T47D (cell line): ENCODE data around the gene FCRL3.

Experiments
- DNase-seq, 2 experiments: peaks; one replicate each; pipeline versions ENCODE4 v3.0.0 to v3.0.0-alpha.2; 2011 to 2012; ENCODE audit warnings: low read depth in 1 of 2, low spot score in 1 of 2
- JUND ChIP-seq: IDR thresholded peaks from 2 replicates; pipeline ENCODE4 v1.6.1; 2012; ENCODE audit warnings: low read depth
- in situ Hi-C: cut with HindIII; loops from 2 replicates; pipeline ENCODE4 v1.10.0; 2016; ENCODE audit warnings: low sequenced_read_pairs, low pct_unique_long_range_greater_than_20kb

FCRL3 gene

DNA sequence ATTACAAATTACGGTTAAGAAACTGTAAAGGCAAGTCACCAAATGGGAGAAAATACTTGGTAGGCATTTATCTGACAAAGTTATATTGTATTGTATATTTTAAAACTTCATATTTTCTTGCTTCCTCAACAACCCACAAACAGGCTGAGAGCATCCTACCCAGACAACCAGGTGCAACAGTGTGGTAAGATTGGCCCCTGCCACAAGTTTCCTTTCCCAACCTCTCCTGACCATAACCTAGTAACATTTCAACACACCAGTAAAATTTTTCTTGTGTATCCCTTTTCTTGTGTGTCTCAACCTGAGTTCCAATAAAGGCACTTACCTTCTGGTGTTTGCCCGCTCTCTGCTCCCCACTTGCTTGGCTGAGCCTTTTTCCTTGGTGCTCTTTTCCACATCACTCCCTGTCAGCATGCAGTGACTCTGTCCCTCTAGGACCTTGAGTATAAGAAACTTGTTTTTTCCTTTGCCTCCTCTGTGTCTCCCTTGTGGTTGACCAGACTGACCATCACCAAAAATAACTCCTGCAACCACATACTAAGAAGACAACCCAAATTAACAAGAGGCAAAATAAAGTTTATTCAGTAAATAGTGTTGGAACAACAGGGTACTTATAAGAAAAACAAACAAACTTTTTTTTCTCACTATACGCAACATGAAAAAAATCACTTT, 40.9 kb downstream of the FCRL3 start:
- DNase-seq, result no peak
- TF ChIP-seq JUND, result no peak
- in situ Hi-C loops, result no loop called here

DNA sequence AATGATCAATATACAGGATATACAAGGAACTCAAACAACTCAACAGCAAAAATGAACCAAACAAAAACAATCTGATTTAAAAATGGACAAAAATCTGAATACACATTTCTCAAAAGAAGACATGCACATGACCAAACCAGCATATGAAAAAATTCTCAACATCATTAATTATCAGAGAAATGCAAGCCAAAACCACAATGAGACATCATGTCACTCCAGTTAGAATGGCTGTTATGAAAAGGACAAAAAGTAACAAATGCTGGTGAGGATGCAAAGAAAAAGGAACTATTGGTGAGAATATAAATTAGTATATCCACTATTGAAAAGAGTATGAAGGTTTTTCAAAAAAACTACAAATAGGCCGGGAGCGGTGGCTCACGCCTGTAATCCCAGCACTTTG, 42.0 kb downstream of the FCRL3 start:
- in situ Hi-C loops, result no loop called here
- TF ChIP-seq JUND, result no peak
- DNase-seq, result no peak

DNA sequence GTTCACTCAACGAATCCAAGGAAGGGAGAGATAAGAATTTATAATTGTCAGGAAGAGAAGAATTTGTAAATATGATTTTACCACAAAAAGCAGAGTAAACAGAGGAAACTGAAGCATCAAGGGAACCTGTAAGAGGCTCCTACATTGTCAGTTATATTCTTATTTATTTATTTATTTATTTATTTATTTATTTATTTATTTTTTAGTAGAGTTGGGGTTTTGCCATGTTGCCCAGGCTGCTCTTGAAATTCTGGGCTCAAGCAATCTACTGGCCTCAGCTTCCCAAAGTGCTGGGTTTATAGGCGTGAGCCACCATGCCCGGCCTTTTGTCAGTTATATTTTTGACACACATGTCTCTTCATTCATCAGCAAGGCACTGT, 47.1 kb downstream of the FCRL3 start:
- TF ChIP-seq JUND, result no peak
- in situ Hi-C loops, result no loop called here
- DNase-seq, result no peak

- no peak for DNase-seq
- in situ Hi-C loops, result no loop called here
- TF ChIP-seq JUND, result no peak
These were observed 47.6 kb downstream of the FCRL3 start for GRCh38 chr1:157652859-157653493.

GRCh38 chr1:157648317-157648716, 52.3 kb downstream of the FCRL3 start:
- DNase-seq, result no peak

GRCh38 chr1:157646144-157646543, 54.4 kb downstream of the FCRL3 start:
- TF ChIP-seq JUND, result no peak
- no peak for DNase-seq

More at GRCh38 chr1:157648317-157648716, 52.3 kb downstream of the FCRL3 start:
- in situ Hi-C loops, result no loop called here
- no peak for TF ChIP-seq JUND

GRCh38 chr1:157641177-157641576, 59.4 kb downstream of the FCRL3 start:
- no peak for DNase-seq
- no peak for TF ChIP-seq JUND
- in situ Hi-C loops, result no loop called here

More at GRCh38 chr1:157646144-157646543, 54.4 kb downstream of the FCRL3 start:
- in situ Hi-C loops, result no loop called here

GRCh38 chr1:157639800-157640199, 60.8 kb downstream of the FCRL3 start:
- DNase-seq, result no peak
- in situ Hi-C loops, result no loop called here
- no peak for TF ChIP-seq JUND

- TF ChIP-seq JUND, result no peak
- DNase-seq, result no peak
- in situ Hi-C loops, result no loop called here
These were observed 71.8 kb downstream of the FCRL3 start for GRCh38 chr1:157628773-157629172.
